ENCODE results near the gene SLX1A.
"Not testable (repeated sequence)": the region's sequence is repeated elsewhere in the genome, so short reads cannot be mapped to it uniquely, and the experiment has no call there.

SLX1A gene

GRCh38 chr16:30193615-30194014, at the start of gene SLX1A, which contains the start of gene BOLA2B:
Gene SLX1A, plus strand, starts transcription at chr16:30193875. Its CDS starts 210 bp downstream, at chr16:30194085.
Gene BOLA2B, minus strand, starts transcription at chr16:30193666. Its CDS starts 71 bp downstream, at chr16:30193595.
- peak; percentile 96 for FAIRE-seq

GRCh38 chr16:30144017-30144416, 49.7 kb upstream of the SLX1A start:
- FAIRE-seq = no peak

DNA sequence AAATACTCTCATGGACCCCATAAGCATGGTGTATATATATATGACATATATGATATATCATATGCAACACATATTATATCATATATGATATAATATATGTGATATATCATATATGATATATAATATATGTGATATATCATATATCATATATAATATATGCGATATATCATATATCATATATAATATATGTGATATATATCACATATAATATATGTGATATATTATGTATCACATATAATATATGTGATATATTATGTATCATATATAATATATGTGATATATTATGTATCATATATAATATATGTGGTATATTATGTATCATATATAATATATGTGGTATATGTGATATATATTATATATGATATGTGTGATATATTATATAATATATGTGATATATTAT, 48.8 kb upstream of the SLX1A start:
- FAIRE-seq = peak; percentile 92

DNA sequence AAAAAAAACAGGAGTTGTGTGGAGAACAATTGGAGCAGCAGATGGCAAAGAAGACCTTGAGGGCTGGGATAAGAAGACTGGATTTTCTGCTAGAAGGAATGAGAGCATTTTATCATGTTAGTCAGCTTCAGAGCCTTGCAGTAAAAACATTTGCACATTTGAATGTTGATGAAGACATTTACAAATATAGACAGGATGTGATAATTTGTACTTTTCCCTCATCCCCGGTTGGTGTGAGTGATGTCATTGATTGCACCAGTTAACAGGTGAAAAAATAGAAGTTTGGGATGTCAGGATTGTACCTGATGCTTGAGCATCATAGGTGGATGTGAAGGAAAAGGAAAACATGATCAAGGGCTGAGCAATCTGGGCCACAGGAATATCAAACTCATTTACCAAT, 48.0 kb upstream of the SLX1A start:
- no peak for FAIRE-seq

DNA sequence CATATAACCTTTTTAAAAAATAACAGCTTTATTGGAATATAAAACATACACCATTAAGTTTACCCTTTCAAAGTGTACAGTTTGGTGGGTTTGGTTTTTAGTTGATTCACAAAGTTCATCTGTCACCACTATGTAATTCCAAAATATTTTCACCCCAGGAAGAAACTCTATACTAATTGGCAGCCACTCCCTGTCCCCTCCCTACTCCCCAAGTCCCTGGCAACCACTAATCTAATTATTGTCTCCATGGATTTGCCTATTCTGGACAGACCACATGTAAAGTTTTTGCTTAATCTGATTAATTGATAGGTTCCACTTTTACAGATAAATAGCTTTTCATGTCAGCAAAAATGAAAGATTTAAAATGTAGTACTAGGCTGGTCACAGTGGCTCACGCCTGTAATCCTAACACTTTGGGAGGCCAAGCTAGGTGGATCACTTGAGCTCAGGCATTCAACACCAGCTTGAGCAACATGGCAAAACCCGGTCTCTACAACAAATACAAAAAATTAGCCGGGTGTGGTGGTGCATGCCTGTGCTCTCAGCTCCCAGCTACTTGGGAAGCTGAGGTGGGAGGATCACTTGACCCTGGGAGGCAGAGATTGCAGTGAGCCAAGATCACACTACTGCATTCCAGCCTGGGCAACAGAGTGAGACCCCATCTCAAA, 45.7 kb upstream of the SLX1A start:
- FAIRE-seq = no peak

DNA sequence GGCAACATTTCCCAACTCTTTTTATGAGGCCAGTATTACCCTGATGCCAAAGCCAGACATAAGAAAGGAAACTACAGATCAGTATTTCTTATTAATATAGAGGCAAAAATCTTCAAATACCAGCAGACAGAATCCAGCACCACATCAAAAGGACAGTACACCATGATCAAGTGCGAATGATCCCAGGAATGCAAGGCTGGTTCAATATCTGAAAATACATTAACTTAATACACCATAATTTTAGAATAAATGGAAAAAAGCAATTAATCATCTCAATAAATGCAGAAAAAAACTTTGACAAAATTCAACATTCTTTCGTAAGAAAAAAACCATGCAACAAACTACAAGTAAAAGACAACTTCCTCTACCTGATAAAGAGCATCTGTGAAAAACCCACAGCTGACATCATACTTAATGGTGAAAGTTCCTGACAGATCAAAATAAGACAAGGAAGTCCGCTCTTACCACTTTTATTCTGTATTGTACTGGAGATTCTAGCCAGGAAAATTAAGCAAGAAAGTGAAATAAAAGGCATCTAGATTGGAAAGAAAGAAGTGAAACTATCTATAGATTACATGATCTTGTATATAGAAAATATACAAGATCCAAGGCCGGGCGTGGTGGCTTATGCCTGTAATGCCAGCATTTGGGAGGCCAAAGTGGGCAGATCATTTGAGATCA, 44.3 kb upstream of the SLX1A start:
- no peak for FAIRE-seq

DNA sequence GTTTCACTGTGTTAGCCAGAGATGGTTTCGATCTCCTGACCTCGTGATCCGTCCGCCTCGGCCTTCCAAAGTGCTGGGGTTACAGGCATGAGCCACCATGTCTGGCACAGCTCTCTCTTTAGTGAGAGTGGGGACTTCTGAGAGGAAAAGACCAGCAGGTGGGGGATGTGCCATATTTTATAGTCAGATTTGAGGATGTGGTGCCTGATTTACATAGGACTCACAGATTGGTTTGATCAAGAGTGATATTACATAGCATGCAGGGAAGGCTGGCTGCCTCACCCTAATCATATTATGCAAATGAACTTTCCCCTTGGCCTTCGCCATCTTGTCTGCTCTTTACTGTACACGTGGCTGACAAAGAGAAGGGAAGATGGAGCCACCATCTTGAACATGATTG, 42.6 kb upstream of the SLX1A start:
- FAIRE-seq = no peak

GRCh38 chr16:30152517-30152916, 41.2 kb upstream of the SLX1A start:
- FAIRE-seq = no peak

DNA sequence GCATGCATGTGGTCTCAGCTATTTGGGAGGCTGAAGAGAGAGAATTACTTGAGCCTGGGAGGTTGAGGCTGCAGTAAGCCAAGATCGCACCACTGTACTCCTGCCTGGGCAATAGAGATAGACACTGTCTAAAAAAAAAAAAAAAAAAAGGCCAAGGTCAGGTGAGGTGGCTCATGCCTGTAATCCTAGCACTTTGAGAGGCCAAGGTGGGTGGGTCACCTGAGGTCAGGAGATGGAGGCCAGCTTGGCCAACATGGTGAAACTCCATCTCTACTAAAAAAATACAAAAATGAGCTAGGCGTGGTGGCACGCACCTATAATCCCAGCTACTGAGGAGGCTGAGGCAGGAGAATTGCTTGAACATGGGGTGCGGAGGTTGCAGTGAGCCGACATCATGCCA, 38.5 kb upstream of the SLX1A start:
- no peak for FAIRE-seq

DNA sequence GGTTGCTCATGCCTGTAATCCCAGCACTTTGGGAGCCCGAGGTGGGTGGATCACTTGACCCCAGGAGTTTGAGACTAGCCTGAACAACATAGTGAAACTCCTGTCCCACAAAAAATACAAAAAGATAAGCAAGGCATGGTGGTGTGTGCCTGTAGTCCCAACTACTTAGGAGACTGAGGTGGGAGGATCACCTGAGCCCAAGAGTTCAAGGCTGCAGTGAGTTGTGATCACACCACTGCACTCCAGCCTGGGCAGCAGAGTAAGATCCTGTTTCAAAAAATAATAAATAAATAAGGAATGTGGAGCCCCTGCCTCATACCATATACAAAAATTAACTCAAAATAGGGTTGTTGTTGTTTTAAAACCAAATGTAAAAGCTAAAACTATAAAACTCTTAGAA, 36.5 kb upstream of the SLX1A start:
- FAIRE-seq = no peak

DNA sequence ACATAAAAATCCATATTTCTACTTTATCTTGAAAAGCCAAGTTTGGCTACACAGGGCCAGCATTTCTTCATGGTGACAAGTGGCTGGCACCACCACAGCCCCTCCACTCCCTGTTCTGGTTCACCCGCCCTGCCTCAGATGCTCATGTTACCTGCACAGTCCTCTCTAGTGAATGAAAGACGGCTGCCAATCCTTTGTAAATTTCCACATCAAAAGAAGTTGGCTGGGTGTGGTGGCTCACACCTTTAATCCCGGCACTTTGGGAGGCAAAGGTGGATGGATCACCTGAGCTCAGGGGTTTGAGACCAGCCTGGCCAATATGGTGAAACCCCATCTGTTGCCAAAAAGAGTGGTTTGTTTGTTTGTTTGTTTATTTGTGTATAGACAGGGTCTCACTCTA, 30.1 kb upstream of the SLX1A start:
- FAIRE-seq = no peak

GRCh38 chr16:30166202-30166902, 27.3 kb upstream of the SLX1A start:
- no peak for FAIRE-seq

DNA sequence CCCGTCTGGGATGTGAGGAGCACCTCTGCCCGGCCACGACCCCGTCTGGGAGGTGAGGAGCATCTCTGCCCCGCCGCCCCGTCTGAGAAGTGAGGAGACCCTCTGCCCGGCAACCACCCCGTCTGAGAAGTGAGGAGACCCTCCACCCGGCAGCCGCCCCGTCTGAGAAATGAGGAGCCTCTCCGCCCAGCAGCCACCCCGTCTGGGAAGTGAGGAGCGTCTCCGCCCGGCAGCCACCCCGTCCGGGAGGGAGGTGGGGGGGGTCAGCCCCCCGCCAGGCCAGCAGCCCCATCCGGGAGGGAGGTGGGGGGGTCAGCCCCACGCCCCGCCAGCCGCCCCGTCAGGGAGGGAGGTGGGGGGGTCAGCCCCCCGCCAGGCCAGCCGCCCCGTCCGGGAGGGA, 24.9 kb upstream of the SLX1A start:
- FAIRE-seq = not testable (repeated sequence)

GRCh38 chr16:30169416-30169815, 24.3 kb upstream of the SLX1A start:
- not testable (repeated sequence) for FAIRE-seq

- FAIRE-seq = not testable (repeated sequence)
Observed at GRCh38 chr16:30170145-30170544, 23.5 kb upstream of the SLX1A start.

DNA sequence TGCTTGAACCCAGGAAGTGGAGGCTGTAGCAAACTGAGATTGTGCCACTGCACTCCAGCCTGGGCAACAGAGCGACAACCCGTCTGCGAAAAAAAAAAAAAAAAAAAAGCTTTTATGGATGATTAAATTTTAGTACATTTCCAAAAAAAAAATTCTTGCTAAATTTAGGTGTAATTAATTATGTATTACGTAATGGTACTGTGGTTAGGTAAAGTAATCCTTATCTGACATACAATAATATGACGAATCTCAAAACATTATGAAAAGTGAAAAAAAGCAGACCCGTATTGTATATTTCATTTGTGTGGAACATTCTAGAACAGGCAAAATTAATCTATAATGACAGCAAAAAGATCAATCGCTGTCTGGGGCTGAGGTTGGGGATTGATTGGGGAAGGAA, 20.6 kb upstream of the SLX1A start:
- no peak for FAIRE-seq

- FAIRE-seq = not testable (repeated sequence)
Observed at GRCh38 chr16:30176876-30177275, 16.8 kb upstream of the SLX1A start.

- no peak for FAIRE-seq
Observed at GRCh38 chr16:30179195-30179594, 14.5 kb upstream of the SLX1A start.

- FAIRE-seq = no peak
Observed at GRCh38 chr16:30179931-30180330, 13.7 kb upstream of the SLX1A start.

DNA sequence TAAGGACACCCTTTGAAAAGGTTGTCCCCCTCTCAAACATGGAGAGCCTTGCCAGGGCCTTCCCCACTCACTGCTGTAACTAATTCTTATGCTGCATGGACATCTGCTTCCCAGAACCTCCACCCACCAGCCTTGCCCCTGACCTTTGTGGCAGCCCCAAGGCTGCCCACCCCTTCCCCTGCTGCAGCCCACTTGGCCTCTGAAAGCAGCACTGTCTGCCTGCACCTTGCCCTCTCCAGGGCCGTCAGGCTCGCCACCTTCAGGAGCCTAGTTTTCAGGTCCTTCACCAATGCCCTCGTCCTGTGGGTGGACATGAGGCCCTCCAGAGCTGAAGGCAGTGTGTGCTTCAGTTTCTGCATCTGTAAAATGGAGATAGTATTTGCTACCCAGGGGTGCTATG, 12.9 kb upstream of the SLX1A start:
- FAIRE-seq = no peak

DNA sequence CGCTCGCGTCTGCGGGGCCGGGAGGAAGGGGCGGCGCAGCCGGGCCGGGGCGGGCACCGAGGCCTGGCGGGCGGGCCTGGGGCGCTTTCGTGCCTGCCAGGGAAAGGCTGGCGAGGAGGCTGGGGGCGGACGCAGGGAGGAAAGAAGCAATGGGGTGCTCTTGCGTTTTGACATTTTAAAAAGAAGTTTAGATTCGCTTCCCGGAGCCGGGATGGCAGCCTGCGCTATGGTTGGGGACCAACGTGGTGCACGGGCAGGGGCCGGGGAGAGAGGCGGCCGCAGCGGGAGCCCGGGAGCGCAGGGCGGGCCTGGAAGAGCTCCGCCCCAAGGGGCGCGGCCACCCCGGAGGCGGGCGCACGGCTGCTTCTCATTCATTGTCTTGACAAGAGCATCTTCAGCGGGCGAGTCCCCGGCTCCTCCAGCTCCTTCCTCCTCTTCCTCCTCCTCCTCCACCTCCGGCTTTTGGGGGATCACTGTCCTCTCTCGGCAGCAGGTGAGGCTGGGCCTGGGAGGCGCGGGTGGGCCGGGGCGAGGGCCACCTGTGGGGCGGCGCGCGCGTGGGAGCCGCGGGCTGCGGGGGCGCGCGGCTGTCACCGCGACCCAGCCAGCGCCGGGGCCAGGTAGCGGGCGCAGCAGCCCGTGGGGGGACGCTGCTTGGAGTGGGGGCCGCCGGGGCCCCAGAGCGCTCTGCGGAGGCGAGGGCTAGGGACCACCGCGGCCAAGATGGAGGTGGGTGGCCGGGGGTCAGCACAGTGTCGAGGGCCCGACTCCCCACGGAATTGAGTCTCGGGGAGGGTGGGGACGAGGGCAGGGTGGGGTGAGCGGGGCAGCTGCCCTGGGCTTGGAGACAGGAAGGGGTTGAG, 10.2 kb upstream of the SLX1A start, which contains the start of gene CORO1A:
CORO1A (plus strand) TSS at position 370 of the 863 bp plus-strand sequence. CDS start 1,608 bp downstream, outside the sequence.
- FAIRE-seq = no peak

DNA sequence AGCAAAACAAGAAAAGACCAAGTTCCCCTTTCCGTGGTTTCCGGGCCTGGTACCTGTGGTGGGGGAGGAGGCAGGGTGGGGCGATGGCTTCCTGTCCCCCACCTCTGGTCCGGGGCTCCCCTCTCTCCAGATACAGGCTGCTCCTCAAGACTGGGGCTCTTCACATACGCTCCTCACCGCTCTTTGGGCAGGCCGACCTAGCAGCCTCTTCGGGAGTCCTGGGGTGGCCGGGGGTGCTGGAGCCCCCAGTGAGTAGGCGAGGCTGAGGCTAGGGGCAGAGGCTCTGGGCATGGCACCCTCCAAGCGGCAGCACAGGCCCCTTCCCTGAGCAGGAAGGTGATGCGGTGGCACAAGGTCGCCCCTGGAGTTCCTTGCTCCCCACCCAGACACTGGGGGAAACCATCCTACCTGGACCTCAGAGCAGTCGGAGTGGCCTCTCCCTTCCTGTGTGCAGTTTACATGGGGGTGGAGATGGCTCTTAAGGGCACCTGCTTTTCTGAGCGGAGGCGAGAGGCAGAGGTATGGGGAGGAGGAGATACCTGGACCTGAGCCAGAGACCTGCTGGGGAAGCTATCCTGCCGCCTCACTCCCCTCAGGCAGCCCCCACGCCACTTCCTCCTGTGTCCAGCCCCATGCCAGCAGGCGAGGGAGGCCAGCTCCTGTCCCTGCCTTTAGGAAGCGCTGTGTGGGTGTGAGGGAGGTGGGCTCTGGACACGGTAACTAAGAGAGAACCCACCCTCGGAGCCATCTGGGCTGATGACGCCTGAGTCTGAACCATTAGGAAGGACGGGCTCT, 9.4 kb upstream of the SLX1A start:
- no peak for FAIRE-seq

All from TTC549 (cell line).